ENCODE measurements around the gene ALDOB.

The ALDOB gene

DNA sequence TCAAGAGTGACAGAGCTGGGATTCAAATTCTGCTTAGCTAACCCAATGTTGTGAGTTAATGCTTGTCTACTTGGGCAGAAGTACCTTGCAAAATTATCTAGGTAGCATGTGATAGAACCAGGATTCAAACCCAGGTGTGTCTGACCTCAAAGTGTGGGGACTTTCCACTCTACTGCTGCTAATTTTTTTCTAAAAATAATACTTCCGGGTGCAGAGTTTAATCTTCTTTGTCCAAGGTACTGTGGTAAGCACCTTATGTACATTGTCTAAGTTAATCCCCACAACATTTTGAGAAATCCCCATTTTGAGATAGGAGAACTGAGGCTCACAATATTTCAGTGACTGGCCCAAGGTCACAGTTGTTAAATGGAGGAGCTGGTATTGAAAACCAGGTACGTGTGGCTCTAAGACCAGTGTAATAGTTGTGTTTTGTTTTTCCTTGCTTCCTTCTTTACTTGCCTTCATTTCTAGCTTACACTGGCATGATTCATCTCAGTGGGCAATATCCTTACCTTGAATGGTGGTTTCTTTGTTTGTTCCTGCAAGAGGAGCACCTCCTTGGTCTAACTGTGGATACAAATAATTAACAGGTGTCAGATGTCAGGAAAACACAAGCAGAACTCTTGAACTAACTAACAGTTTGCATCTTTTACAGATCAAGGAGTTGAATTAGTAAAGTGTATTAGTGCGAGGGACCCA lies 7.5 kb downstream of the ALDOB start:
- DNase-seq (ENCODE audit: low read depth, low spot score): no peak

DNA sequence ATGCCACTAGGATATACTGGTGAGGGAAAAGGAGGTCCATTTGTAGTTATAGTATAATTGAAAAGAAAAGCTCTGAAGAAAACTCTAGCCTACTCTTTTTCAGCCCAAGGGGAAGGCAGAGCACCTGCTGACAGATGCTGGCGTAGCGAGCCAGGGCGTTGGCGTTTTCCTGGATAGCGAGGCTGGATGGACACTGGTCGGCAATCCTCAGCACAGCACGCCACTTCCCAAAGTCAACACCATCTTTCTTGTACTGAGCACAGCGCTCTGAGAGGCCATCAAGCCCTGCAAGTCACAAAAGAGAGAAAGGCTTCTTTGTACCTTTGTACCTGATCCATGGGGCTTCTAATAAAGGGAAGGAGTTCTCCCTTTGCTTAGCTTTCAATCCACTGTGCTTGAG lies 8.2 kb downstream of the ALDOB start:
- no peak for DNase-seq (ENCODE audit: low read depth, low spot score)

- no peak for DNase-seq (ENCODE audit: low read depth, low spot score)
These were observed 13.9 kb downstream of the ALDOB start for GRCh38 chr9:101421653-101422065.

GRCh38 chr9:101419863-101420262 lies 15.7 kb downstream of the ALDOB start:
- DNase-seq (ENCODE audit: low read depth, low spot score): no peak

- DNase-seq (ENCODE audit: low read depth, low spot score): no peak
These were observed 16.8 kb downstream of the ALDOB start for GRCh38 chr9:101418518-101419430.

DNA sequence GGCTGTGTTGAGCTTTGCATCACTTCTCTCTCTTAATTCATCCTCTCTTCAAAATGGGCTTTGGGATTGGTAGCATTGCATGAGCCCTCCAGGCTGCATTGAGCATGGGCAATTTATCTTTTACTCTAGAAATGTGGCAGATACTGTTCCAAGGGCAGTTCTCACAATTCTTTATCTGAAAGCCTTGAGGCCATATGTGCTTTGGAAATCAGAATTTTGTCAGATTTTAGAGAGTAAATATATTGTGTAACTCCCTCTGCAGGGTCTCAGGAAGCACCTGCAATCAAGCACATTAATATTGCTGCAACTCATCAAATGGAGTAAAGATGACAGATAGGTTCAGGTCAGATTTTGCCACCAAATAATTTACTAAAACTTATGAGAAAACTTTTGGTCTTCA lies 17.6 kb downstream of the ALDOB start:
- no peak for DNase-seq (ENCODE audit: low read depth, low spot score)

DNA sequence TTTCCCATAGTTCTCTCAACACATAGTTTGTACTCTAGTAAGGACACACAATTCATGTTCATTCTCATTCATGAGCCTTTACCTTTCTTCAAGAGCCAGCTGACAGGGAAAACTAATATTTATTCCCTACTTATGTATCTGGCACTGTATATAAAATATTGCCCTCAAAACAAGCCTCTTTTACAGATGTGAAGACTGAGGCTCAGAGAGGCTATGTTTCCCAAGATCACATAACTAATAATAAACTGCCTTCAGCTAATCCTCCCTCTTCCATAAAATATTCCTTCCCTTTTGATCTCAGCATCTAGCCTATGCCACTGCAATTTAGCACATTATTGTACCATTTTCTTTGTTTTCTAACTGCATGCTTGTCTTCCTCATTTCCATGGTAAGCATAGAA lies 18.2 kb downstream of the ALDOB start:
- DNase-seq (ENCODE audit: low read depth, low spot score): no peak

GRCh38 chr9:101415578-101415977 lies 20.0 kb downstream of the ALDOB start:
- DNase-seq (ENCODE audit: low read depth, low spot score): no peak

GRCh38 chr9:101414839-101415238 lies 20.7 kb downstream of the ALDOB start:
- DNase-seq (ENCODE audit: low read depth, low spot score): no peak

GRCh38 chr9:101409079-101409477 lies 26.5 kb downstream of the ALDOB start:
- no peak for DNase-seq (ENCODE audit: low read depth, low spot score)

DNA sequence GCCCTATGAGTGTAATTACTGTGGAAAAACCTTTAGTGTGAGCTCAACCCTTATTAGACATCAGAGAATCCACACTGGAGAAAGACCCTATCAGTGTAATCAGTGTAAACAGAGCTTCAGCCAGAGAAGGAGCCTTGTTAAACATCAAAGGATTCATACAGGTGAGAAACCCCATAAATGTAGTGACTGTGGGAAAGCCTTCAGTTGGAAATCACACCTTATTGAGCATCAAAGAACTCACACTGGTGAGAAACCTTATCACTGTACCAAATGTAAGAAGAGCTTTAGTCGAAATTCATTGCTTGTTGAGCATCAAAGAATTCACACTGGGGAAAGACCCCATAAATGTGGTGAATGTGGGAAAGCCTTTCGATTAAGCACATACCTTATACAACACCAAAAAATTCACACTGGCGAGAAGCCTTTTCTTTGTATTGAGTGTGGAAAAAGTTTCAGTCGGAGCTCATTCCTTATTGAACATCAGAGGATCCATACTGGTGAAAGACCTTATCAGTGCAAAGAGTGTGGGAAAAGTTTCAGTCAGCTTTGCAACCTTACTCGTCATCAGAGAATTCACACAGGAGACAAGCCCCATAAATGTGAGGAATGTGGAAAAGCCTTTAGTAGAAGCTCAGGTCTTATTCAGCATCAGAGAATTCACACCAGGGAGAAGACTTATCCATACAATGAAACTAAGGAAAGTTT lies 27.0 kb downstream of the ALDOB start:
- no peak for DNase-seq (ENCODE audit: low read depth, low spot score)

- DNase-seq (ENCODE audit: low read depth, low spot score): no peak
These were observed 31.9 kb downstream of the ALDOB start for GRCh38 chr9:101403516-101404285.

GRCh38 chr9:101400120-101400519 lies 35.5 kb downstream of the ALDOB start:
- no peak for DNase-seq (ENCODE audit: low read depth, low spot score)

GRCh38 chr9:101399643-101399970 lies 36.0 kb downstream of the ALDOB start:
- DNase-seq (ENCODE audit: low read depth, low spot score): no peak

GRCh38 chr9:101398930-101399642 lies 36.5 kb downstream of the ALDOB start:
- DNase-seq (ENCODE audit: low read depth, low spot score): no peak

DNA sequence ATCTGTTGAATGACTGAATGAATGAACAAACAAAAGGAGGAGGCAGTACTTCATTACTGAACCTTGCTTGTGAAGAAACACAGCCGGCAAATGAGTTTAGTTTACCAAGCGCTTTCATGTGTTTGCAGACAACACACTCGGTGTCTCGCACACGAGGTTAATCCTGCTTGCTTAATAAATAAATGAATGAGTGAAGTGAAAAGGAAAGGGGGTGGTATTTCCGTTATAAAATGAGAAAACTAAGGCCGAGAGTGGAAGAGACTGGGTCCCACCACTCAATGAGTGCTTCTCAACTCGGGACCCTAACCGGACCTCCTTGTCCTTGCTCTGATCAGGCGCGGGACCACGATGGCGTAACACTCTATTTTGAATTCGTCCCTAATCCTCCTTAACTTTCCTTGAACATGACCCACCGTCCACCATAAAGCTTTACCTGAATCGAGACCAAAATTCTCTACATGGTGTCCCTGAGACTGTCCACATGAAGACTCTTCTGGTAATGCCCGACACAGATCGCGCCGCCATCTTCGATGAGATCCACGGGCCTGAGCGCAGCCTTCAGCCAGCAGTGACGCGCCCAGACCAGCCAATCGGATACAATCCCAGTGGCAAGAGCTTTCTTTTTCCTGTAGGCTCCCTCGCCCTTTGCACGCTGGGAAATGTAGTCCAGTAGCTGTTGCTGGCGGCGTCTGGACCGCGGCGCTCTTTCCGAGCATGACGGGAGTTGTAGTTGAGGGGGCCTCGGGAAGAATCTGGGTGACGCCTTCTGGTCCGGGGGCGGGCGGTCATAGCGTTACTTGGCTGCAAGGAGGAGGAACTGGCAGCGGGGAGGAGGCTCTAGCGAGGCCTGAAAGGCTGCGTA lies 37.3 kb downstream of the ALDOB start, which contains the start of the genes MRPL50 and ZNF189:
Gene MRPL50 (minus strand): TSS at position 551 of the 862 bp plus-strand sequence. CDS start 26 bp downstream, at position 525.
Gene ZNF189 (plus strand): TSS at position 784 of the 862 bp plus-strand sequence. CDS start 306 bp downstream, outside the sequence.
- DNase-seq (ENCODE audit: low read depth, low spot score): peak; percentile 99

GRCh38 chr9:101397746-101398067 lies 37.9 kb downstream of the ALDOB start:
- no peak for DNase-seq (ENCODE audit: low read depth, low spot score)

- DNase-seq (ENCODE audit: low read depth, low spot score): no peak
These were observed 40.9 kb downstream of the ALDOB start for GRCh38 chr9:101394687-101395086.

GRCh38 chr9:101393135-101393534 lies 42.4 kb downstream of the ALDOB start:
- no peak for DNase-seq (ENCODE audit: low read depth, low spot score)

- no peak for DNase-seq (ENCODE audit: low read depth, low spot score)
These were observed 47.0 kb downstream of the ALDOB start for GRCh38 chr9:101388507-101388993.
